ENCODE data around the gene COL25A1. TPM values are rescaled to one million over a fixed set of nuclear protein-coding genes. Genes with fewer than 3 reads are reported as not detected.
"Not testable (repeated sequence)": the region's sequence is repeated elsewhere in the genome, so short reads cannot be mapped to it uniquely, and the experiment has no call there.

The COL25A1 gene
- total RNA-seq, 1 experiment from 2014 or later, result 4.2 TPM

- TF ChIP-seq CTCF (conservative IDR thresholded peaks at IDR 0.05), result no peak
- Histone ChIP-seq H2BK15ac (ENCODE audit: low read depth, low read length) (no peak overlapping the region), H2BK5ac (ENCODE audit: insufficient read length, low read length) (no peak overlapping the region), H2BK20ac (ENCODE audit: low read depth, low read length, poor library complexity, severe bottlenecking) (no peak overlapping the region), H3K23me2 (ENCODE audit: insufficient read length, low read depth, low read length, poor library complexity, severe bottlenecking) (no peaks in the 10 kb centered on the region), H3K79me2 (ENCODE audit: insufficient read depth, low read length) (no peaks in the 10 kb centered on the region), H3K4ac (ENCODE audit: low read depth, low read length) (no peak overlapping the region), H2BK12ac (ENCODE audit: insufficient read length, low read depth, low read length) (no peak overlapping the region), H3K27me3 (ENCODE audit: insufficient read depth, low read length) (no peaks in the 10 kb centered on the region), H4K91ac (ENCODE audit: insufficient read length, low read depth, low read length) (no peak overlapping the region), H3K79me1 (ENCODE audit: insufficient read depth, low read depth, low read length, poor library complexity, severe bottlenecking) (no peaks in the 10 kb centered on the region), H3K18ac (ENCODE audit: insufficient read length, low read depth, low read length) (no peak overlapping the region), H3K9me3 (ENCODE audit: control insufficient read depth, low read depth, low read length) (no peaks in the 10 kb centered on the region), H3K27ac (ENCODE audit: insufficient read length, low read depth, low read length) (no peak overlapping the region), H3K14ac (ENCODE audit: insufficient read depth, low read length) (no peak overlapping the region), H2AFZ (ENCODE audit: low read length) (no peak overlapping the region), H2BK120ac (ENCODE audit: low read depth, low read length, poor library complexity, severe bottlenecking) (no peak overlapping the region), H3K9ac (ENCODE audit: extremely low read depth, insufficient read length, low read length) (no peak overlapping the region), H3T11ph (ENCODE audit: low read length) (no peak overlapping the region), H4K8ac (replicated peaks; ENCODE audit: insufficient read length, low read depth, low read length) (no peak overlapping the region), H3K23ac (ENCODE audit: insufficient read length, low read depth, low read length) (no peak overlapping the region), H2AK5ac (ENCODE audit: insufficient read length, low read length) (no peak overlapping the region), H3K56ac (ENCODE audit: insufficient read length, low read depth, low read length) (no peak overlapping the region), H3K4me1 (ENCODE audit: insufficient read depth, low read length) (no peaks in the 10 kb centered on the region), H3K4me2 (ENCODE audit: insufficient read depth, insufficient read length, low read length) (no peak overlapping the region), H4K20me1 (ENCODE audit: control insufficient read depth, insufficient read depth, insufficient read length) (no peaks in the 10 kb centered on the region), H4K5ac (ENCODE audit: insufficient read length, low read depth, low read length) (no peak overlapping the region)
- no peak overlapping the region for H3K4me3 Mint-ChIP-seq
- WGBS (ENCODE audit: extremely low coverage, insufficient read length, low lambda C conversion rate), result no CpG with 5 or more reads among the region's 3 CpGs
- H3K27me3 Mint-ChIP-seq (ENCODE audit: low read depth), result no peaks in the 10 kb centered on the region
- no peak for DNase-seq
- H3K36me3 Mint-ChIP-seq (ENCODE audit: insufficient read depth in 1 of 3, low read depth in 3 of 3), result no peaks in the 10 kb centered on the region
- H3K27ac Mint-ChIP-seq, result no peak overlapping the region
- no peaks in the 10 kb centered on the region for H3K9me3 Mint-ChIP-seq
- no peaks in the 10 kb centered on the region for H3K4me1 Mint-ChIP-seq
These were observed 191.4 kb downstream of the COL25A1 start for GRCh38 chr4:109111031-109111430.

GRCh38 chr4:109108215-109108614 lies 194.2 kb downstream of the COL25A1 start:
- not testable (repeated sequence) for H3K36me3 Mint-ChIP-seq (ENCODE audit: insufficient read depth in 1 of 3, low read depth in 3 of 3); H3K23me2 ChIP-seq (ENCODE audit: insufficient read length, low read depth, low read length, poor library complexity, severe bottlenecking); H3K79me2 ChIP-seq (ENCODE audit: insufficient read depth, low read length); H2BK120ac ChIP-seq (ENCODE audit: low read depth, low read length, poor library complexity, severe bottlenecking); H3K4me1 Mint-ChIP-seq; H2AK5ac ChIP-seq (ENCODE audit: insufficient read length, low read length); H2BK20ac ChIP-seq (ENCODE audit: low read depth, low read length, poor library complexity, severe bottlenecking); H3K14ac ChIP-seq (ENCODE audit: insufficient read depth, low read length); H3K4me1 ChIP-seq (ENCODE audit: insufficient read depth, low read length); H3K27ac ChIP-seq (ENCODE audit: insufficient read length, low read depth, low read length); H3K27me3 Mint-ChIP-seq (ENCODE audit: low read depth); H3K27ac Mint-ChIP-seq; H3K9ac ChIP-seq (ENCODE audit: extremely low read depth, insufficient read length, low read length); H4K91ac ChIP-seq (ENCODE audit: insufficient read length, low read depth, low read length); H2BK15ac ChIP-seq (ENCODE audit: low read depth, low read length); H3K4ac ChIP-seq (ENCODE audit: low read depth, low read length); H2BK5ac ChIP-seq (ENCODE audit: insufficient read length, low read length); H3K4me2 ChIP-seq (ENCODE audit: insufficient read depth, insufficient read length, low read length); DNase-seq; H3K4me3 Mint-ChIP-seq; H3K27me3 ChIP-seq (ENCODE audit: insufficient read depth, low read length); H3K18ac ChIP-seq (ENCODE audit: insufficient read length, low read depth, low read length); H3K9me3 ChIP-seq (ENCODE audit: control insufficient read depth, low read depth, low read length); H3K79me1 ChIP-seq (ENCODE audit: insufficient read depth, low read depth, low read length, poor library complexity, severe bottlenecking); H3T11ph ChIP-seq (ENCODE audit: low read length); H4K5ac ChIP-seq (ENCODE audit: insufficient read length, low read depth, low read length); H3K23ac ChIP-seq (ENCODE audit: insufficient read length, low read depth, low read length); H3K9me3 Mint-ChIP-seq; H2AFZ ChIP-seq (ENCODE audit: low read length); H4K20me1 ChIP-seq (ENCODE audit: control insufficient read depth, insufficient read depth, insufficient read length); H2BK12ac ChIP-seq (ENCODE audit: insufficient read length, low read depth, low read length); H3K56ac ChIP-seq (ENCODE audit: insufficient read length, low read depth, low read length); H4K8ac ChIP-seq (replicated peaks; ENCODE audit: insufficient read length, low read depth, low read length)
- no CpG with 5 or more reads among the region's 2 CpGs for WGBS (ENCODE audit: extremely low coverage, insufficient read length, low lambda C conversion rate)
